G401.6 (cell line): ENCODE measurements around the gene CILP2.

Experiments used
- FAIRE-seq: peaks from 2 replicates; lab custom pipeline; 2012; peaks lifted over from hg19 to GRCh38; lab: Jason Lieb, UNC

Gene CILP2

DNA sequence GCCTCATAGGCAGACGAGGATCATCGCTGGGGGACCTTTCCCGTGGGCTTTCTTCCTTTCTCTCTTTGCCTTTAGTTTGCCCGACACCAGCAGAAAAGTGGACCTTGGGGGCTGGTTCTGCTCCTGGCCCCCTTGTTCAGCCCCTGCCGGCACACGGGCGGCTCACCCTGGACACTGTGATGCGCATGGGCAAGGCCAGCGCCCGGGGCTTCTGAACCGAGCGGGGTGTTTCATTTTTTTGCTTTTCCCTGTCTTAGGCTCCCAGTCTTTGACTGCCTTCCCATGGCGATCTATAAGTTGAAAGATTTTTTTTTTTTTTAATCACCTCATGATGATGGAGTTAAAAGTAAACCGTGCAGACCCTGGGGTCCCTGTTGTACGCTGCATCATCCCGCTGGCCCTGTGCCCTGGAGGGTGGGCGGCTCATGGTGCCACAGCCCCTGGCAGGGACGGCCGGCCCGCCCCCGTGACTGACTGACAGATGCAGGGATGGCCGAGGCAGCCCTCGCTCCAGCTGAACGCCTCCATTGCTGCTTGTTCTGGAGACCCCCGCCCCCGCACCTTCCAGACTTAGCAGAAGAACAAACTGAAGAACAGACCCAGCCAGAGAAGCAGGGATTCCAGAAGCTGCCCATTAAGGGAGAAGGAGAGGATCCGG lies 32.3 kb upstream of the CILP2 start:
- FAIRE-seq: no peak

GRCh38 chr19:19506592-19506991 lies 31.5 kb upstream of the CILP2 start:
- no peak for FAIRE-seq

DNA sequence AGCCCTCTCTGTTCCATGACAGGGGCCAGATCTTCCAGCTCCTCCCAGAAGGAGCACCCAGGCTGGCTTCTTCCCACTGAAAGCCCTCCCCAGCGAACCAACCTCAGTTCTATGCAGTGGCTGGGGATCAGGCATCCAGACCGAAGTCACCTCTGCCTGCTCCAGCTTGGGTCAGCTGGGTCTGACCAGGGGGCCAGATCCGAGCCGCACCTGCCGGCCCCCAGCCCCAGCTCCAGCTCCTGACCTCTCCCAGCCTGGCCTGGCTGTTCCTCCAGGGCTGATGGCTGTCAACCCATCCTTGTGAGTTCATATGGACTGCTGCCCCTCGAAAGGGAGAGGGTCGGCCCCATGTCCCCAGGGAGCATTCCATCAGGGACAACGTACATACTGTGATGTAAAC lies 30.7 kb upstream of the CILP2 start:
- no peak for FAIRE-seq

- no peak for FAIRE-seq
Observed at GRCh38 chr19:19508217-19508616, 29.8 kb upstream of the CILP2 start.

DNA sequence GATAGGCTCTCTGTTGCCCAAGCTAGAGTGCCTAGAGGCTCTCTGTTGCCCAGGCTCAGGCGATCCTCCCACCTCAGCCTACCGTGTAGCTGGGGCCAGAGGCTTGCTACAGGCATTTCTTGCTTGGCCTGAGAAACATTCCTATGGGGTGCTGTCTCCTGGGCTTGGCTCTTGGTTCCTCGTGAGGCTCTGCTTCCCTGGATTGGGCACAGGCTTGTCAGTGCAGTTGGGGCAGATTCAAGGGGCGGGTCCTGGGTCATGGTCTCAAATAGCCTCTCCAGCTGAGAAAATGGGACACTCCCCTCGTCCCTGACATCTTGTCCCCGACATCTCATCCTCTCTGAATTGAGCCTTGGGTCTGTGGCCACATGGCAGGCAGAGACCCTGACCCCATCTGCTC lies 27.6 kb upstream of the CILP2 start:
- no peak for FAIRE-seq

GRCh38 chr19:19513682-19514081 lies 24.4 kb upstream of the CILP2 start:
- FAIRE-seq: no peak

DNA sequence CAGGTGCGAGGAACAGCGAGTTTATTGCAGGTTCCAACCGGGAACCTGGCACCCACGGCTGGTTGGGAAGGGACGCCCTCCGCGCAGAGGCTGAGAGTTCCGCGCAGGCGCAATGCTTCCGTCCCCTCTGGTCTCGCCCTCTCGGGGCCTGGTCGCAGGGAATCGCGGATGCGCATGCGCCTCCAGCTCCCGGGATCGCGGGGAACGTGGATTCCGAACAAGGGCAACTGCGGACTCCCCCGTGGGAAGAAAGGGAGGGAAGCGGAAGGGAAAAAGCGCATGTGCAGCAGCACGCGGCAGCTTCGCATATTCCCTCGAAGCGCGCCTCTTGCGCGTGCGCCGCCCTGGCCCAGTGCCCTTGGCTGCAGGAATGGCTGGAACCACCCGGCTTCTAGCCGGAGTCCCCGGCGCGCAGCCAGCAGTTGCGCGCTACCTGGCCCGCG lies 23.8 kb upstream of the CILP2 start:
- no peak for FAIRE-seq

- FAIRE-seq: no peak
Observed at GRCh38 chr19:19514881-19515641, 23.0 kb upstream of the CILP2 start, which contains the start of gene TSSK6. TSS of gene TSSK6 (minus strand) at chr19:19515548. CDS start at chr19:19515427, 121 bp downstream.

DNA sequence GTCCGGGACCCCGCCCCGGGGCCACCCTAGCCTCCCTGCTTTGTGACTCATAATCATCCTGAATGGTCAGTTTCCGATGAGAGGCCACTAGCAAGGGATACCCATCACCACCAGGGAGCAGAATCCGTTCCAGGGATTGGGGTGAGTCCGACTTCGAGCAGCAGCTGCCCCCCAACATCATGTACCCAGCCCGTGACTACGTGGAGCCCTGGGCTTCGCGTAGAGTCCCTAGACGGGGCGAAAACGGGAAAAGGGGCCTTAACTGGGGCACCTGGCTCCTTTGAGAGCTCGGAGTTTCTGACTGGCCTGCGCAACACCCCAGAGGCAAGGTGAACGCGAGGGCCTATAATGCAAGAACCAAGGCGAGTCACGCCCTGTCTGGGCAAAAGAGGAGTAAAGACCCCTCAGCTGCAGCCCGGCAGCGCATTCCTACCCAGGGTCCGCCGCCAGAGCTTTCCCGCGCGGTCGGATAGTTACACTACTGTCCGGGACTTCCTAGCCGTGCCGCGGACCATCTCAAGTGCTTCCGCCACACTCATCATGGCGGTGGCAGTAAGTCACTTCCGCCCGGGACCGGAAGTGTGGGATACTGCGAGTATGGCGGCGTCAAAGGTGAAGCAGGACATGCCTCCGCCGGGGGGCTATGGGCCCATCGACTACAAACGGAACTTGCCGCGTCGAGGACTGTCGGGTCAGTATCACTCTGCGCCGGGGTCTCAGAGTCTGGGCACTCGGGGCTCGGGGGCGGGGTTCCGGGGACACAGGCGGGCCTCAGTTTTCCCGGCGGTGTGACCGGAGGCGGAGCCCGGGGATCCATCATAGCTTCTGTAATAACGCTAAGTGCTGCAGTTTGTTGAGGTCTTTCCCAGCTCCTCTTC lies 22.2 kb upstream of the CILP2 start, which contains the start of gene NDUFA13:
Gene NDUFA13, plus strand, starts transcription at position 584 of the 878 bp plus-strand sequence. Its CDS starts 14 bp downstream, at position 598.
- FAIRE-seq: no peak

DNA sequence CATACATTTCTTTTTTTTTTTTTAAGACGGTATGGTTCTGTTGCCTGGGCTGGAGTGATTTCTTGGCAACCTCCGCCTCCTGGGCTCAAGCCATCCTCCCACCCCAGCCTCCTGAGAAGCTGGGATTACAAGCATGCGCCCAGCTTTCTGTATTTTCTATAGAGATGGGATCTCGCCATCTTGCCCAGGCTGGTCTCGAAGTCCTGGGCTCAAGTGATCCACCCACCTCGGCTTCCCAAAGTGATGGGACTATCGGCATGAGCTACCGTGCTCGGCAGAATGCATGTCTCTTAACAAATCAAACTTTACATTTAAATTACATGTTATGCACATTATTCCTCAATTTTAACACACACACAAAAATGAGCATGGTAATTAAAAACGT lies 20.8 kb upstream of the CILP2 start:
- FAIRE-seq: no peak

GRCh38 chr19:19520989-19521388 lies 17.1 kb upstream of the CILP2 start:
- FAIRE-seq: no peak

GRCh38 chr19:19523177-19523576 lies 14.9 kb upstream of the CILP2 start:
- FAIRE-seq: no peak

- FAIRE-seq: no peak
Observed at GRCh38 chr19:19524053-19524452, 14.0 kb upstream of the CILP2 start.

GRCh38 chr19:19525611-19526380 lies 12.3 kb upstream of the CILP2 start:
- FAIRE-seq: no peak

DNA sequence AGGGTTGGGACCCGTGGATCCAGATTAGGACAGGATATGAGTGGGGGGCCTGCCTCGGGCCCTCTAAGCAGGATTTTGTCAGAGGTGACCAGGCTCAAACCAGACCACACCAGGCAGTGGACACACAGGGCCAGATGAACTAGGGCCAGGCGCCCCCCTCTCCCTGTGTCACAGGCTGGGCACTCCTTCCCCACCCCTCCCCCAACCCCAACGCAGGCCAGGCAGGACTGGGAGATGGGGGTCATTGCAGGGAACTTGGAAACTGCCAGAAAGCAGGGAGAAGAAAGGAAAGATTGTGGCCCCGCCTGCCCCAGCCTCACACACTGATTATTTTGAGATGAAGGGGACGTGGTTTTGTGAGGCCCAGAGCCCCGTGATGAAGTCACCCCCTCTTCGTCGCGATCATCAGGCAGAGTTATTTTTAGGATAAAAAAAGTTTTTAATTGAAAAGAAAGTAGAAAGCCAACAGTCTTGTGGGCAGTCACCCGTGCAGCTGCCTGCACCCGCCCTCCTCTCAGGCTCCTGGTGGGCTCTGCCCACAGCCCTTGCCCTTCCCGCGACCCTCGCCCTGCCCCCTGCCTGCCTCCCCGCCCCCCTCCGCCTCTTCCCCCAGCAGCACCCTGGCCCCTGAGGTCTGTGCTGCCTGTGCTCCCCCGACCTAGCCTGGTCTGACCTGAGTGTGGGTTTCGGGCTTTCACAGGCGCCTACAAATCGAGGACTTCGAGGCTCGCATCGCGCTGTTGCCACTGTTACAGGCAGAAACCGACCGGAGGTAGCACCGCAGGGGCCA lies 11.3 kb upstream of the CILP2 start:
- no peak for FAIRE-seq

DNA sequence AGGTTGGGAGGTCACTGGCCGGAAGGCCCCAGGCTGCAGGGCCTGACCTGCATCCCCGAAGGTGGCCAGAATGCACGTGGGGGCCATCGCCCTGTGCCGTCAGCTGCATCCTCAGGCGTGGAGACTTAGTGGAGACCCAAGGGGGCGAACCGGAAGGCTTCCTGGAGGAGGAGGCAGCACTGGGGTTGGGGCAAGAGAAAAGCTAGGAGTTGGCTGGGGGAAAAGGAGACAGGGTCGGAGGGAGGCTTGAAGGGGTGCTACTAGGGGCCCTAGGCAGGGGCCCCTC lies 10.8 kb upstream of the CILP2 start:
- FAIRE-seq: no peak

DNA sequence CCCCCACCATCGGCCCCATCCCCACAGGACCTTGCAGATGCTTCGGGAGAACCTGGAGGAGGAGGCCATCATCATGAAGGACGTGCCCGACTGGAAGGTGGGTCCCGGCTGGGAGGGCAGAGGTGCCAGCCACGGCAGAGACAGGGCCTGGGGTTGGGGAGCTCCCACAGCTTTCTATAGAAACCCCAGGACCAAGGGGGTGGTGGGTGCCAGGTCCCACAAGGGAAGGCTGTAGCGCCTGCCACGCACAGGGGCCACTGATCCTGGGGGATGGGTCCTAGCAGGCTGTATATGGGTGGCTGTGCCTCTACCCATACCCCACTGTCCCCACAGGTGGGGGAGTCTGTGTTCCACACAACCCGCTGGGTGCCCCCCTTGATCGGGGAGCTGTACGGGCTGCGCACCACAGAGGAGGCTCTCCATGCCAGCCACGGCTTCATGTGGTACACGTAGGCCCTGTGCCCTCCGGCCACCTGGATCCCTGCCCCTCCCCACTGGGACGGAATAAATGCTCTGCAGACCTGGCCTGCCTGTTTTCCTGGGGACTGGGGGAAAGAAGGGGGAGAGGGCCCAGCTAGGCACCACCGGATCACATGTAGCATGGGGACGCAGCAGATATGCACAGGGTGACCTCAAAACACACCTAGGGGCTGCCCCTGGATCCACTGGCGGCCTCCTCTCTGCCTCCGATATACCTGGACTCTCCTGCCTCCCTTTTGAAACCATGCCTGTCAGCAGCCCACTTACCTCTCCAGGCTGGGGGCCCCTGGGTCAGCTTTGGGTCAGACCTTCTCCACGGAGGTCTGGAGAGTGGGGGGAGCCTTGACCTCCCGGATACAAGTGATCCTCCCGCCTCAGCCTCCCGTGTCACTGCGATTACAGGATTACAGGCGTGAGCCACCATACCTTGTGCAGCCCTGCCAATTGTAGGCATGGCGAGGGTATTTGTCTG lies 10.1 kb upstream of the CILP2 start:
- FAIRE-seq: no peak

DNA sequence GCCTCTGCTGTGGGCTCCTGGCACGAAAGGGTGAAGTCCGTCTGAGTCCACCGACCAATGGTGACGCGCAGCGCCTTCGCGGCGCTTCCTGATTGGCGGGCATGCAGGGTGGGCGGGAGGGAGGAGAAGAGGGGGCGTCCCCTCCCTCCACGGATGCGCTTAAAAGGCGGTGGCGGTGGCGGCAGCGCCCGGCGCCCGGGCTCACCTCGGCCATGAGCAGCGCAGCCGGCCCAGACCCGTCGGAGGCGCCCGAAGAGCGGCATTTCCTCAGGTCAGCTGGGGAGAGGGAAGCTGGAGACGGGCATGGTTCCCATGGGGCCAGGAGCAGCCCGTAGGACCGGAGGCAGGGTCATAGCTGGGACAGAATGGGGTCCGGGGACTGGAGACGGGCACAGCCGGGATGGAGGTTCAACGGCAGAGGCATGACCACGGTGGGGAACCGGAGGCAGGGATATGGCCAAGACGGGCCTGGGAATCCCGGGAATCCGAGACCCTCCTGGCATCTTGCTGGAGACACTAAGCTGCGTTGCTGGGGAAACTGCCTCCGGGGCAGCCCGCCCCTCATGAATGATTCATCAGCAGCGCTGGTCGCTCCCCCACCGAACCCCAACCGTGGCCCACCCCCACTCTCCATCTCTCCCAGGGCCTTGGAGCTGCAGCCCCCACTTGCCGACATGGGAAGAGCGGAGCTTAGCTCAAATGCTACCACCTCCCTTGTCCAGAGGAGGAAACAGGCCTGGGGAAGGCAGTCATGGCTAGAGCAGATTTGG lies 9.2 kb upstream of the CILP2 start, which contains the start of gene YJEFN3:
Gene YJEFN3, plus strand, starts transcription at position 191 of the 770 bp plus-strand sequence. Its CDS starts 22 bp downstream, at position 213.
- no peak for FAIRE-seq

GRCh38 chr19:19529783-19530422 lies 8.2 kb upstream of the CILP2 start:
- no peak for FAIRE-seq
